GM10266 (cell line): Measurements from ENCODE around the gene TCFL5.

Experiments used
- DNase-seq: peaks from one replicate; pipeline ENCODE4 v3.0.0; 2012; ENCODE audit errors: extremely low spot score
- CTCF ChIP-seq: IDR thresholded peaks from 2 replicates; pipeline ENCODE4 v1.5.1; 2012; ENCODE audit warnings: mild to moderate bottlenecking, low read depth; ENCODE audit not compliant: control insufficient read depth, insufficient read depth; ENCODE audit errors: missing control alignments

Gene TCFL5

GRCh38 chr20:62906209-62906608 is 44.6 kb upstream of the TCFL5 start:
- no peak for DNase-seq
- no peak for TF ChIP-seq CTCF

DNA sequence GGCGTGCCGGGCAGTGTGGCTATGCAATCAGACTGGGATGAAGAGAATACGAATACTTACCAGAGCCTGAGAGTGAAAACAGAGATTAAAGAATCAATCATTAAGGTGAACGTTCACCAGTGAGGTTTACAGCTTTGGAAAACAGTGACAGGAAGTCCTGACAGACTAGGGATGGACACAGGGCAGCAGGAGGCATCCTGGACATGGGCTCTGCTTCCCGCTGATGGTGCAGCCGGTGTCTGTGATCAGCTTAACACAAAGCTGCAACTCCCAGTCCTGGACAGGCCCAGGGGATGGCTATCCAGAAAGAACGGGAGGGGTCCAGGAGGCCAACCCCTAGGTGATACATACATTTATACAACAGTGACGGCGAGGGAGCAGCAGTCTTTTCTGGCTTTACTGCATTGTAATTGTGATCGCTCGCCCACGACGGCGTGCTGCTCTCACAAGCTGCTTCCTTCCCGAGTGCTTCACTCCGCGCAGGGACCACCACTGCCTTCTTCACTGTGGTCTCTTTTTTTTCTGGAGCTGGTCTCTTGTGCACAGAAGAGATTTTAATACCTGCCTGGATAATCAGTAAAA is 44.0 kb upstream of the TCFL5 start:
- no peak for DNase-seq
- TF ChIP-seq CTCF: no peak

DNA sequence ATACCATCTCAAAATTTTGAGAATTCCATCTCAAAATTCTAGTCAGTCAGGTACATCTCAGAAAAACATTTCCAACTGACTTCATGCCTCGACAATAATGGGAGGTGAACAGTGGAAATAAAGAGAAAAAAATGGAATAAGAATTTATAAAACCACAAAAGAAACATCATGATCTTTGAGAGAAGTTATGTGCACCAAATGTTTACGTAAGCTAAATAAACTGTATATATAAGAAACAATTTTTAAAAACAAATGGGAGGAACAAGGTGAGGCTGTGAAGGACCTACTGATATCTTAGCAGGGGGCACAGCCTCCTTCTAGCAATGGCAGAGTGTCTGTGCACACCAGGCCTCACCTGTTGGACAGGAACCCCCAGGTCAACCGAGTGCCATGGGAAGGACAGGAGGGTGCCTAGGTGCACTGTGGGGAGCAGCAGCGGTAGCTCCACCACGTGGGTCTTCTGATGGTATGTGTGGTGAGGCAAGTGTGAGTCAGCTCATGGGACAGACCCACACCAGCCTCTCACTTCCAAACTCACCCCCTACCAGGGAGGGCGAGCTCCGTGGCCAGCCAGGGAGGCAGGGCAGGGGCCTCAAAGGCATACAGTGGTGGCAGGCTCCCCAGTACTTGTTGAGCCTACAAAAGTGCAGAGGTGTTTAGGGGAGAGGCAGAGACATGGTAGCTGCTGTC is 41.4 kb upstream of the TCFL5 start:
- no peak for DNase-seq
- no peak for TF ChIP-seq CTCF

DNA sequence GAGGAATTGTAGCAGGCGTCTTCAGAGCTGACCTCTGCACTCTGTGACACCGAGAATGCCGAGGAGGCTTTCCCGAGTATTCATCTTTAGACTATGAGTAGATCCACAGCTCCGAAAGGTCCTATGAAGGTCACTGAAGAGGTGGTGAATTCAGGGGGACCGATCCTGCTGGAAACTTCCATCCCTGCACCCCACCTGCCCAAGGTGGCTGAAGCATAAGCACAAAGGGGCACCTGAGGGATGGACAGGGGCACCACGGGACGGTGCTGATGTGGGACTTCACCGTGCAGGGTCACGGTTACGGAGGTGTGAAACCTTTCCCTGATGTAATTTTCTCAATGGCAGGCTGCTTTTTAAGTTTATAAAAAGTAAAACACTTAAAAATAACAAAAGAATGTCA is 40.3 kb upstream of the TCFL5 start:
- TF ChIP-seq CTCF: no peak
- DNase-seq: no peak

DNA sequence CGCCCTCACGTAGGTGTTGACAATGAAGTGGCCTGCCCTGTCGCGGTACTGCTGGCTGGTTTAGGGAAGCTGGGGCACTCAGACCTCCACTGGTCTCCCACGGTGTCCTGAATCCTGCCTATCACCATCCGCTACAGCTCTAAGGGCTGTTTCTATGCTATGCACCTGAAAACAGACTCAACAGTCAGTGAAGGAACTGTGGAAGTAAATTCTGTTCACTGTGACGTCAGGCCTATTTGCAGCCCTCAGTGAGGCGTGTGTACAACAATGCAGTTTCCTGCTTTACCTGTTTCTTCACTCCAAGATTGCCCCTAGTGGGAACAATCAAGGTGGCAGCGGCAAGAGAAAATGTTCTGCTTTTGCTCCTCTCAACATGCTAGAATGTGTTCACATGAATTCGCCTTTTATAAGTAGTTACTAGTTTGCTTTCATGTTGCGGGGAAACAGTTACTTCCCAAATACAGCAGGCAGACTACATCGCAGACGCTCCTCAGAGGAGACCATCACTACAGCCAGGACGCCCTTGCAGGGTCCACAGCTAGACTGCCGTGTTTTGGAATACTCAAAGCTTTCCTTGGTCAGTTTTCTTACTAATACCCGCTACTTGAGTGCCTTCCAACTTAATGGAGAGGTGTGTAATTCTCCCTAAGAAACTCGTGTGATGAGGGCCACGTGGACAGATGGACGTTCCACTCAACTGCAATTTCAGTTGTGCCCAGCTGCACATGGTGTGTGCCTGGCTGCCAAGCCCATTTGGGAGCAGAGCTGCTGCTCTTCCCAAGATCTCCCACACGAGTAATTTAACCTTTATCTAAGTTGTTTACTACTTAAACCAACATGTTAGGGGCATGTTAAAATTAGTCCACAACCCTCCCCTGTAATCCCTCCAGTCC is 39.3 kb upstream of the TCFL5 start:
- DNase-seq: no peak
- no peak for TF ChIP-seq CTCF

DNA sequence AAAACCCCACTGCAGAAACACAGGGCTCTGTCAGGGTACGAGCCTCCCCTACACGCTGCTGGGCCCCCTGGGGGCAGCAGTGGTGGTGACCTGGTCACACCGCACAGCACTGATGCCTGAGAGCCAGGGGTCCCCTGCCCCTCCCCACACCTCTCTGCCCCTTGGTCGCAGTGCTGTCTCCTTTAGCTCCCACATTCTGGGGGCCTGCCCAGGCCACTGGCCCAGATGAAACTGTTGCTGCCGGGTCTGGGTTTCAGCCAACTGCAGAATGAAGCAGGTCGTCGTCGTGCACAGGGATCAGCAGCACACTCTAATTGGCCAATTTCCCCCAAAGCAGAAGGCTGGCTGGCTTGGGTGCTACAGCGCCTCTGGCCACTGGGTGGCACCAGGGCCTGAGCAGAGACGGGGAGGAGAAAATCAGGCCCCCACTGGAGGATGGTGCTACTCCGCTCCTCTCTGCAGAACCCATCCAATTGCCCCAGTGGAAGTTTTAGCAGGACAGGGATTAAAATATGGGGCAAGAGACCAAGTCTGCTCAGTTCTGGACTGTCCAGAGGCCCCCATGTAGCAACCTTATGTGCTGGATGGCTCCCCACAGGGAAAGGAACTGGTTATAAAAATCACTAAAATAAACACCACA is 38.5 kb upstream of the TCFL5 start:
- peak; percentile 96 for TF ChIP-seq CTCF
- DNase-seq: peak; percentile 91
